GM12872 (cell line): ENCODE data around the gene SLC8A2.

ENCODE experiments used
- TF ChIP-seq, protein P1 (sequence below): IDR thresholded peaks from 3 replicates; pipeline ENCODE4 v1.5.1; 2011; ENCODE audit warnings: low read depth, mild to moderate bottlenecking, low read length, moderate library complexity; ENCODE audit not compliant: insufficient read depth

Gene SLC8A2

DNA sequence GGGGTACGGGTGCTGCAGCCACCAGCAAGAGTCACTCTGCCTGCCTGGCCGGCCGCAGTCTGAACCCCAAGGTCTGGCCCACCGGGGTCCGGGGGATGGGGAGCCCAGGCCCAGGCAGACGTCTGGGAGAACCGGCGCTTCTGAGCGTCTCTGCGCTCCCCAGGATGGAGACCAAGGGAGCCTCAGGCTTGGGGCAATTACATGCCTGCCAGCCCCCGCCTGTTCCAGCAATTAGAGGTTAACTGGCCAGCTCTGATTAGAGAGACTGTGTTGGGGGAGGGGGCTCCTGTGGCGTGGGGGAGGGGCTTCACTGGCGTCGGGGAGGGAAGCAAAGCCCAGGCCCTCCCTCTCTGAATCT, 64.3 kb downstream of the SLC8A2 start:
- TF ChIP-seq, protein P1, sequence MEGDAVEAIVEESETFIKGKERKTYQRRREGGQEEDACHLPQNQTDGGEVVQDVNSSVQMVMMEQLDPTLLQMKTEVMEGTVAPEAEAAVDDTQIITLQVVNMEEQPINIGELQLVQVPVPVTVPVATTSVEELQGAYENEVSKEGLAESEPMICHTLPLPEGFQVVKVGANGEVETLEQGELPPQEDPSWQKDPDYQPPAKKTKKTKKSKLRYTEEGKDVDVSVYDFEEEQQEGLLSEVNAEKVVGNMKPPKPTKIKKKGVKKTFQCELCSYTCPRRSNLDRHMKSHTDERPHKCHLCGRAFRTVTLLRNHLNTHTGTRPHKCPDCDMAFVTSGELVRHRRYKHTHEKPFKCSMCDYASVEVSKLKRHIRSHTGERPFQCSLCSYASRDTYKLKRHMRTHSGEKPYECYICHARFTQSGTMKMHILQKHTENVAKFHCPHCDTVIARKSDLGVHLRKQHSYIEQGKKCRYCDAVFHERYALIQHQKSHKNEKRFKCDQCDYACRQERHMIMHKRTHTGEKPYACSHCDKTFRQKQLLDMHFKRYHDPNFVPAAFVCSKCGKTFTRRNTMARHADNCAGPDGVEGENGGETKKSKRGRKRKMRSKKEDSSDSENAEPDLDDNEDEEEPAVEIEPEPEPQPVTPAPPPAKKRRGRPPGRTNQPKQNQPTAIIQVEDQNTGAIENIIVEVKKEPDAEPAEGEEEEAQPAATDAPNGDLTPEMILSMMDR: no peak

DNA sequence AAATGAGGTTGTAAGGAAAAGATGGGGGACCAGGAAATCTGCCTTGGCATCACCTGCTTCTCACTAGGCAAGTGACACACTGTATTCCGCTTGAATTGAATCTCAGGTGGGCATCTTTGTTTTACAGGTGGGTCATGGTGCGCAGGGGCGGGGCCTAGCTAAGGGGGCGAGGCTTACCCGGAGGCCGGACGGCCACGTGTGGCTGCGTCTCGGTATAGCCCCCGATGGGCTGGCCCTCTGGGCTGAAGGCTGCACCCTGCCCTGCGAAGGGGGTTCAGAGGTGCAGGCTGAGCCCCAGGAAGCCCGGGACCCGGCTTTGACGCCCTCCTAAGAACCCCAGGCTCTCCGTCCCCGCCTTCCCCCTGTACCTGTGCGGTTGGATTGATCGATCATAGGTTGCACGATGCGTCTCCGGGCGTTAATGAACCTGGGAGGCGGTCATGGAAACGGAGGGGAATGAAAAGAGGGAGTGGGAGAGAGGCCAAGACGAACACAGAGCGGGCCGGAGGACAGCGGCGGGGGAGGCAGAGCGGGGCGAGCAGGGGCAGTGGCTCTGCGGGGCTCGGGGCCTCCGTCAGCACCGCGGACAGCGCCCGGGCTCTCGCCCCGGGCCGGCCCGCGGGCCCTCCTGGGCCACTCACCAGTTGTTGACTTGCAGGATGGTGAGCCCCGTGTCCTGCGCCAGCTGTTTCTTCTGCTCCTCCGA, 64.8 kb downstream of the SLC8A2 start:
- TF ChIP-seq, protein P1: no peak

- TF ChIP-seq, protein P1: no peak
These were observed 65.8 kb downstream of the SLC8A2 start for GRCh38 chr19:47405854-47406417.

GRCh38 chr19:47405197-47405550, 66.5 kb downstream of the SLC8A2 start:
- TF ChIP-seq, protein P1: no peak

DNA sequence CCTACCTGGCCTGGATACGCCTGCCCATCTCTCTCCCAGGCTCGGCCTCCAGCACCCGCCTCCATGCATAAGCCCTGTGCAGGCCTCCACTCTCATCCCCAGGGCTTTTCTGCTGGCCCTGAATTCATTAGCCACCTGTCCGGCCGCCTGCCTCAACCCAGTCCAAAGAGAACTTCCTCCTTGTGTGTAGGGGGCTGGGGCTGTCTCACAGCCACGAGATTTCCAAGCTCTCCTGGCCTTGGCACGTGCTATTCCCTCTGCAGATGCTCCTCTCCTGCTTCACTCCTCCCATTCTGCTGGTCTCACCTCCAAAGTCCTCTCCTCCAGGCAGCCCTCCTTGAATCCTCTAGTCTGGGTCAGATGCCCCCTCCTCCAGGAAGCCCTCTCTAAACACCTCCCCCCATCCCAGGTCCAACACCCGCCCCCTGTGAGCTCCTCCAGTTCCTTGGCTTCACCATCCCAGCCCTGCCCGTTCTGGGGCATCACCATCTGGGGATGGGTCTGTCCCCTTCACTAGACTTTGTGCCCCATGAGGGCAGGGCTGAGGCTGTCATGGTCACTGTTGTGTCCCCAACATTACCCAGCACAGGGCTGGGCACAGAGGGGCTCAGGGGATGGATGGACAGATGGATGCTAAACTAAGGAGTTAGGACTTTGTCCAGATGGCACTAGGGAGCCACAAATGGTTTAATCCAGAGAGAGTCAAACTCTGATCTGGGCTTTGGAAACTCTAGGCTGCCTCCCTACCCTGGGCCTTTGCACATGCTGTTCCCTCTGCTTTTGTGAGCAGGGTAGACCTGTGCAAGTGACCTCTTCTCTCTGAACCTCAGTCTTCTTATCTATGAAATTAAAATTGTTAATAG, 67.1 kb downstream of the SLC8A2 start:
- TF ChIP-seq, protein P1: no peak

DNA sequence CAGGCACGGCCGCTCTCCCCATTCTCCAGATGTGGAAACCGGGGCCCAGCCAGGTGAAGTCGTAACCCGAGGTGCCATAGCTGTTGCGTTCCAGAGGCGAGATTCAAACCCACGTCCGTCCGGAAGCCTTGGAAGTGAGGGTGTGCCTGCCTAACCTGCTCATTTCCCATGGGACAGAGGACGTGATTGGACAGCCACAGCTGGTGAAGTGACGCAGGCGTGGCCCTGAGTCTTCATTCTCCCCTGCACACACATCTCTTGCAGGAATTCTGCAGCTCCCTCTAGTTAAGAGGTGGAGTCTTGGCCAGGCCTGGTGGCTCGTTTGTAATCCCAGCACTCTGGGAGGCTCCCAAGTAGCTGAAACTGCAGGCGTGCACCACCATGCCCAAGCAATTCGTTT, 69.2 kb downstream of the SLC8A2 start:
- TF ChIP-seq, protein P1: no peak
